BJ (cell line): ENCODE results near the gene PROSER3. TPM values are rescaled to one million over a fixed set of nuclear protein-coding genes. Genes with fewer than 3 reads are reported as not detected.

Experiments
- CTCF ChIA-PET: fragments of 350-600 bp; formaldehyde crosslinking; extraction: SDS; loops from one replicate; lab custom pipeline; 2021; ENCODE audit warnings: antibody characterized with exemption, inconsistent platforms; lab: Yijun Ruan, JAX
- POLR2A ChIA-PET: fragments of 300-600 bp; sonication (Branson Sonifier 250); formaldehyde crosslinking; extraction: SDS; loops from one replicate; lab custom pipeline; 2021; ENCODE audit warnings: antibody characterized with exemption; lab: Charles Lee
- DNase-seq: peaks from one replicate; pipeline ENCODE4 v3.0.0-alpha.2; 2011; ENCODE audit warnings: low read depth
- H3K27me3 ChIP-seq: 2 replicates; pipeline ENCODE4 v1.6.0; 2011; ENCODE audit warnings: low read length; ENCODE audit not compliant: control insufficient read depth, insufficient read depth
- H3K36me3 ChIP-seq: 2 replicates; pipeline ENCODE4 v1.5.1; 2011; ENCODE audit warnings: low read length; ENCODE audit not compliant: control insufficient read depth, insufficient read depth
- H3K4me3 ChIP-seq: 2 replicates; pipeline ENCODE4 v1.5.1; 2011; ENCODE audit warnings: low read depth, mild to moderate bottlenecking, control low read depth, low read length
- CTCF ChIP-seq: IDR thresholded peaks from 2 replicates; pipeline ENCODE4 v1.5.1; 2011; ENCODE audit warnings: low read depth, mild to moderate bottlenecking, control low read depth, inconsistent platforms, low read length, moderate library complexity; ENCODE audit not compliant: insufficient read depth
- polyA plus RNA-seq: library from polyadenylated mRNA; depleted of rRNA; stranded (reverse); fragments of >200 nt; gene quantifications from 2 replicates; pipeline ENCODE4 v1.2.3, GENCODE V29; 2011

Gene PROSER3
- polyA plus RNA-seq, 1 experiment: 9.4 TPM

- no peak for TF ChIP-seq CTCF
- no peak for DNase-seq
- ChIA-PET POLR2A (no interaction called here), CTCF (interaction anchor here (0.7 kb wide), 1 partner anchor 11 kb away, joined by 3 read pairs; no protein-coding TSS in a partner anchor)
- no peak overlapping the region for H3K4me3 ChIP-seq
- peaks cover 7% of the 10 kb centered on the region; the same call in 1 of the 2 replicates for H3K27me3 ChIP-seq
- no peaks in the 10 kb centered on the region for H3K36me3 ChIP-seq
These were observed 43.9 kb downstream of the PROSER3 start for GRCh38 chr19:35801828-35802227.

GRCh38 chr19:35805526-35806102, 47.6 kb downstream of the PROSER3 start:
- Histone ChIP-seq H3K27me3 (0 out of 2 replicates have a peak, but pooled peaks cover 2% of the 10 kb centered on the region), H3K4me3 (no peak overlapping the region), H3K36me3 (no peaks in the 10 kb centered on the region)
- ChIA-PET CTCF (no interaction called here), POLR2A (no interaction called here)
- TF ChIP-seq CTCF: no peak
- DNase-seq: no peak

- no peak overlapping the region for H3K4me3 ChIP-seq
- no peak for TF ChIP-seq CTCF
- peaks cover 2% of the 10 kb centered on the region; the same call in 1 of the 2 replicates for H3K27me3 ChIP-seq
- no peaks in the 10 kb centered on the region for H3K36me3 ChIP-seq
- POLR2A ChIA-PET: no interaction called here
- no peak for DNase-seq
- CTCF ChIA-PET: no interaction called here
These were observed 48.6 kb downstream of the PROSER3 start for GRCh38 chr19:35806597-35806996.

- TF ChIP-seq CTCF: no peak
- ChIA-PET POLR2A (no interaction called here), CTCF (interaction anchor here (1.0 kb wide), 1 partner anchor 12 kb away, joined by 4 read pairs; no protein-coding TSS in a partner anchor)
- no peak overlapping the region for H3K4me3 ChIP-seq
- peaks cover 2% of the 10 kb centered on the region for H3K27me3 ChIP-seq
- no peak for DNase-seq
- no peaks in the 10 kb centered on the region for H3K36me3 ChIP-seq
These were observed 49.7 kb downstream of the PROSER3 start for GRCh38 chr19:35807633-35808032.

GRCh38 chr19:35811317-35812219, 53.6 kb downstream of the PROSER3 start:
- POLR2A ChIA-PET: no interaction called here
- no peak for TF ChIP-seq CTCF
- CTCF ChIA-PET: interaction anchor here (0.8 to 1.0 kb wide), 2 partner anchors 34 to 119 kb away, joined by 3 to 7 read pairs; no protein-coding TSS in a partner anchor
- no peak for DNase-seq
- Histone ChIP-seq H3K4me3 (no peak overlapping the region), H3K36me3 (no peaks in the 10 kb centered on the region), H3K27me3 (peaks cover 3% of the 10 kb centered on the region)
